Cardiac ventricle fibroblast (primary cell): Measurements from ENCODE around the gene OR51V1. TPM values are rescaled to one million over a fixed set of nuclear protein-coding genes. Genes with fewer than 3 reads are reported as not detected.

Experiments used
- total RNA-seq: library from RNA; depleted of rRNA; stranded (reverse); fragments of >200 nt; gene quantifications from 2 replicates; pipeline ENCODE4 v1.2.3, GENCODE V29; 2015

Gene OR51V1
- total RNA-seq, result not detected in 2 replicates

GRCh38 chr11:5200582-5200981, at the start of gene OR51V1:
TSS of gene OR51V1 (minus strand) at chr11:5200682. CDS start at chr11:5200682, 0 bp downstream.

GRCh38 chr11:5249807-5250396, 49.4 kb upstream of the OR51V1 start, which contains the start of gene HBG1:
TSS of gene HBG1 (minus strand) at chr11:5249857. CDS start at chr11:5249804, 53 bp downstream.

GRCh38 chr11:5234381-5234834, 33.9 kb upstream of the OR51V1 start, which contains the start of gene HBD:
TSS of gene HBD (minus strand) at chr11:5234483. CDS start at chr11:5234433, 50 bp downstream.

GRCh38 chr11:5226732-5227310, 26.3 kb upstream of the OR51V1 start, which contains the start of gene HBB:
TSS of gene HBB (minus strand) at chr11:5227071. CDS start at chr11:5227021, 50 bp downstream.

GRCh38 chr11:5154657-5155056, 45.8 kb downstream of the OR51V1 start, which contains the start of gene OR52A1:
TSS of gene OR52A1 (minus strand) at chr11:5154757. CDS start at chr11:5152369, 2,388 bp downstream.

Other genes starting within 250 kb of the OR51V1 start
- not detected in 2 replicates for gene OR51A2, start 245.0 kb downstream of the OR51V1 start, total RNA-seq
- not detected in 2 replicates for gene OR51L1, start 205.8 kb downstream of the OR51V1 start, total RNA-seq
- gene OR52J3, start 154.2 kb downstream of the OR51V1 start, total RNA-seq, result not detected in 2 replicates
- not detected in 2 replicates for gene OR52E2, start 141.1 kb downstream of the OR51V1 start, total RNA-seq
- gene OR52E1, start 131.1 kb downstream of the OR51V1 start, total RNA-seq, result not detected in 2 replicates
- gene OR52A5, start 62.3 kb downstream of the OR51V1 start, total RNA-seq, result not detected in 2 replicates
- gene OR52A1, start 45.9 kb downstream of the OR51V1 start, total RNA-seq, result not detected in 2 replicates
- not detected in 2 replicates for gene HBB, start 26.4 kb upstream of the OR51V1 start, total RNA-seq
- not detected in 2 replicates for gene HBD, start 33.8 kb upstream of the OR51V1 start, total RNA-seq
- not detected in 2 replicates for gene HBG1, start 49.2 kb upstream of the OR51V1 start, total RNA-seq
- not detected in 2 replicates for gene HBG2, start 54.1 kb upstream of the OR51V1 start, total RNA-seq
- not detected in 2 replicates for gene HBE1, start 69.3 kb upstream of the OR51V1 start, total RNA-seq
- gene OR51B4, start 101.3 kb upstream of the OR51V1 start, total RNA-seq, result not detected in 2 replicates
- gene OR51B2, start 123.6 kb upstream of the OR51V1 start, total RNA-seq, result not detected in 2 replicates
- not detected in 2 replicates for gene OR51B5, start 142.8 kb upstream of the OR51V1 start, total RNA-seq
- gene OR51B6, start 150.8 kb upstream of the OR51V1 start, total RNA-seq, result not detected in 2 replicates
- not detected in 2 replicates for gene OR51M1, start 183.1 kb upstream of the OR51V1 start, total RNA-seq
- not detected in 2 replicates for gene OR51Q1, start 221.4 kb upstream of the OR51V1 start, total RNA-seq
- not detected in 2 replicates for gene OR51I1, start 240.8 kb upstream of the OR51V1 start, total RNA-seq
- gene OR51I2, start 248.6 kb upstream of the OR51V1 start, total RNA-seq, result not detected in 2 replicates